GM18907 (cell line): Measurements from ENCODE around the gene USH2A.
A peak's percentile ranks its signal among the peaks of the same experiment; 100 is the strongest.
"Not testable (repeated sequence)": the region's sequence is repeated elsewhere in the genome, so short reads cannot be mapped to it uniquely, and the experiment has no call there.

ENCODE experiments used
- ATAC-seq: cut with Tn5 transposase; IDR thresholded peaks from one replicate; pipeline ENCODE4 v1.9.1; 2021; ENCODE audit warnings: mild to moderate bottlenecking, moderate library complexity; ENCODE audit not compliant: unreplicated experiment

The USH2A gene

DNA sequence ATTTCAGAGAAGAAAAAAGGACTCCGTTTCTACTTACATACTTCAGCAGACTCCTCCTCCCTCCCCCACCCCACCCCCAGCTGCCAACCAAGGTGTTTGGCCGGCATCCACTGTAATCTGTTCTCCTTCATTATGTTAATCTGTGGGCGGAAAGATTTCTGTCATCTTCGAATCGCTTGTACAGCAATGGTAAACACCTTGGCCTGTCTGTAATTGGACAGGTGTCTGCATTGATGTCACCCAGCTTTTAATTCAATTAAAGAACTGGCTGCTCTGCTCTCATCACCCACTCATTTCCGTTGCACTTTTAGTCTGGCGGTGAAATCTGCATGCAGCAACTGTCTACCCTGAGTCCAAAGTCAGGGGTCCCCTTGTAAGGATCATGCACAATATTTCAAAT is 368.6 kb downstream of the USH2A start:
- ATAC-seq = no peak

DNA sequence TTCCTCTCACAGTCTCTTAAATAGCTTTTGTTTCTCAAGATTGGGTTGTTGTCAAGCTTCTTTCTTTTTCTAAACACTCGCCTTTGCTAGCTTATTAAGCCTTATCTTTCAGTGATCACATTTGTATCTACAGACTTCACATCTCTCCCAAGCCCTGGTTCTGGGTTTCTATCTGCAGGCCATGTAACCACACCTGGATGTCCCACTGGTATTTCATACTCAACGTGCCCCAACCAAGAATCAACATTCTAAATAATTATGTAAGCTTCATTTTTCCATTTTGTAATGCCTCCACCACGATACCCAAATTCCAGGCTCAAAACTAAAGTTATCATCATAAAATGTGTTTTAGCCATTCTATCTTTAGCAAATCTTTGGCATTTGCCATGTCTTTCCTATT is 372.2 kb downstream of the USH2A start:
- ATAC-seq = no peak

DNA sequence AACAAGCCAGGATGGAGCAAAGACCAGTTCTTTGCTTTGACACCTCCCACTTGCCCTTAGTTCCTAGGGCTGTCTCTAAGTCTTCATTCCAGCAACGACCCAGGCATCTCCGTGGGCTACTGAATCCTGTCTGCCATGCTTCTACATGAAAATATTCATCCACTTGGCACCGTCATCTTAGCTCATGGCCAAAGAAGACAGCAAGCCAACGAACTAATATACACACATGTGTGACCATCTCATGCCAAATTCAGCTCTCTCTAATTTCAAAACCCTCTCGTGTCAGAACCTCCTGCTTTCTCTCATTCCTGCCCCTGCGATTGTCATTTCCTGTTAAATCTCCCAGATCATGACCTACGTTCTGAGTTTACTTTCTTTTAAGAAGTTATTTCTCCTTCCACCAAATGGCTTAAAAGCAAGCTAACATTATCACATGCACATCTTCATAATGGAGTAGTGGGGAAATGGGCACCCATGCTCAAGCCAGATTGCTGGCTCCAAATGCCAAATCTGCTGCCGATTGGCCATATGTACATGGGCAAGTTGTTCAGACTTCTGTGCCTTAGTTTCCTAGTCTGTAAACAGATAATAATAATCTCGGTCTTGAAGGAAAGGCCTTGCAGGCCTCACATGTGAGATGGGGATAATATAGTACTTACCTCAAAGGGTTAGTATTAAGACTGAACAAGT is 373.4 kb downstream of the USH2A start:
- ATAC-seq = no peak

DNA sequence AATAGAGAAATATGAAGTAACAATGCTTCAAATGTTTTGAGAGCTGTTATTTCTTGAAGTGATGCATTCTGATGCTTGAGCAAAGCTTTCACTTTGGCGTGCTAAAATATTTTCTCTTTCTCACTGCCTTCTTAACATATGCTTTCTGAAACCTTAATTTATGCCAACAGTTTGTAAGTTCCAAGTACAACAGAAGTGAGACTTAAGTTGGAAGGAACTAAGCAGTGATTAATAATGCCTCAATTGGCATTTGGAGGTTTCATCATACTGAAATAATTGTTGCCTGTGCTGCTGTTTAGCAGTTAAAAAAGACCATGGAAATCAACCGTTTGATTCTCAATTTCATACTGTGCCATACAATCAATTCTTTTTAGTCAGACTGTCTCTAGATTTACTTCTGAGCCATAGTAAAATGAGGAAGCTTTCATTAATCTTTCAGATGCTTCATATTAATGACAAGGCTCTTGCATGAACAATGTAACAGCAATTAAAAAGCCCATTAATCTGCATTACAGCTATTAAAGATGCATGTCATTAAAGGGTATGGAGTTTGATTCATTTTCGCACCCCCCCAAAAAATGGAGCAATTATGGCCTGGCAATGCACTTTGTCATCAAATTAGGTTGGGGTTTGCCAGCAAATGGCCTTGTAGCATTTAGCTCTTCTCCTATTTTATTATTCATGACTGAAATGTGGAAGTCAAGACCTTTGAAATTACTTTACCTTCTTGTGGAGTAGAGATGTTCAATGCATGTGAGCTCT is 375.3 kb downstream of the USH2A start:
- ATAC-seq = no peak

DNA sequence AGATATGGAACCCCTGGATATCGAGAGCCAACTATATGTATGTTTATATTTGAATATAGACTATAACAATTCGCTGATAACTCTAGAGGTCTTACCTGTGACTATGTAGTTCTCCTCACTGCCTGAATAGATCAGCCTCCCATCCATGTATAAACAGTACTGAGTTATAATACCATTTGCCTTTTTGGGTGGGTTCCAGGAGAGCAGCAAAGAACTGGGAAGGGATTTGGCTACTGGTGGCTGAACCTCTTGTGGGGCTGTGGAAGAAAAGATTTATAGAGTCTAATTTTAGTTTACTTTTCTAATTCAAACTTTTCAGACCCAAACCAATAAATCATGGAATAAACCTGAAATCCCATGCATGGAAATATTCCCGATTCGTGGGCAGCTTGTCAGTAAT is 376.9 kb downstream of the USH2A start:
- ATAC-seq = no peak

DNA sequence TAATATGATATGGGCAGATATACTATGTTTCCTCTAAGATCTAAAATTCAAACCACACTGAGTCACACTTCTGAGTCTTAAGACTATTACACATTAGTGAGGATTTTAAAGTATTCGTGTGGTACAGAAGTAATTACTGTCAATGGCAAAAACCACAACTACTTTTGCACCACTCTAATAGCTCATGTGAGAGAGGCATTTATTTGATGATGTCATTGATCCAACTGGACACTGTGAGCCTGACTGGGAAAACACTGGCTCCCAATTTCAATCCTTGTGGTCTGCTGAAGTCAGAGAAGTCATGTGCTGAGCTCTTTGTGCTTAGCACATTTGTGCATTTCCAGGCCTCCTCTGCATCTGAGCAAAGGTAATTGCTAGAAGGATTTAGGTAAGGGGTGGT is 377.8 kb downstream of the USH2A start:
- ATAC-seq = no peak

DNA sequence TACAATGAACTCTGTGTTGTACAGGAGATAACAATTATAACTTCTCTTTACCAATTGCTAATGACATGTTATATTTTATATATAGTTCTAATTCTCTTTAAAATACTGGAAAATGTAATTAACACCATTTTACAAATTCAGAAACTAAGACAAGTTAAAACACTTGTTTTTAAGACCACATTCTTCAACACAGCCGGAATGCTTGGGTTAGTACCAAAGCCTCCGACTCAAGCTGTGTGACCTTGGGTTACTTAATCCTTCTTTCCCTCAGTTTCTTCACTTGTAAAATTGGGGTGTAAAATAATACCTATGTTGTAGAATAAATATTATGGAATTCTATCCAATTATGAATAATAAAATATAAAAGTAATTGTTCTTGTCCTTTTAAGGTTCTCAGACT is 378.7 kb downstream of the USH2A start:
- no peak for ATAC-seq

DNA sequence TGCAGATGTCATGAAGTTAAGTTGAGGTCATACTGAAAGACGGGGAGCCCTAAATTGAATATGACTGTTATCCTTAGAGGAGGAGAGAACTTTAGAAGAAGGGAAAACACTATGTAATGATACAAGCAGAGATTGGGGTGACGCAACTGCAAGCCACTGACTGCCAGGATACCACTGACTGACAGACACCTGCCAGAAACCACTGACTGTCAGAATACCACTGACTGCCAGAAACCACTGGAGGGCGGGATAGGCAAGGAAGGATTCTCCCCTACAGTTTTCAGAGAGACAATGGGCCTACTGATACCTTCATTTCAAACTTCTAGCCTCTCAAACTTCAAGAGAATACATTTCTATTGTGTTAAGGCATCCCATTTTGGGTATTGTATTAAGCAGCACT is 388.7 kb downstream of the USH2A start:
- ATAC-seq = no peak

DNA sequence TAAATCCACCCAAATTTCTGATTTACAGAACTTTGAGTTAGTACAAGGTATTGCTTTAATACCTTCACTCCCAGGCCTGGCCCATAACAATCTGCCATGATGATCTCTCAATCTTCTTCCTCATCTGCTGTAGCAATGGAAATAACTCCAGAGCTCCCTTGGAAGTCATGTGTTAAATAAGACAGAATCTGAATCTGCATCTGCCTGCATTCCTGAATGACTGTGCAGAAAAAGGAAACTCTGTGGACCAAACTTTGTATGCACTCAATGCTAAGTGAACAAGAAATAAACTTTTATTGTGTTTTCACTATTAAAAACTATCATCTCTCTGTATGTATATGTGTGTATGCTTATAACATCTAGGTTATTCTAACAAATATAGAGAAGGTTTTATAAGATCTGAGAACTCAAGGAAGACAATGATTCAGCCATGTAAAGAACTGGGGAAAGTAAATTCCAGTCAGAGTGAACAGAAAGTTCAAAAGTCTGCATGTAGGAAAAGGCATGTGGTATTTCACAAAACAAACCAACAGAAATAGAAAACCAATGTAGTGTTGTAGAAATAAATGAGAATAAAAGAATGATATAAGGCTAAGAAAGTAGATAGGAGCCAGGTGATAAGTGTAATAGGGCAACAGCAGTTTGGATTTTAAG is 390.2 kb downstream of the USH2A start:
- ATAC-seq = no peak

DNA sequence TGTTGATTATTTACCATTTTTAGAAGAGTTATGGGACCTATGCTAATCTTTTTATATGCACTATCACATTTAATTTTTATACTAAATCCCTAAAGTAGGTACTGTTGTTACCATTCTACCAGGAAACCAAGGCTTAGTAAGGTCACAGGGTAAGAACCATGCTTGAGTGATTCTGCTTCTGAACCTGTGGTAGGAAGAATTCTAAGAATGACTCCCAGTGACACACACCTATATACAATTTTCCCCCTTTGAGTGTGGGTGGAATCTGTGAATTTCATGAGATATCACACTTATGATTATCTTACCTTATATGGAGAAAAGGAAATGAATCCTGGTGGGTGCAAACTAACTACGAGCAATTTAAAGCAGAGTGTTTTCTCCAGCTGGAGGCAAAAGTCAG is 391.0 kb downstream of the USH2A start:
- peak; percentile 55 for ATAC-seq

DNA sequence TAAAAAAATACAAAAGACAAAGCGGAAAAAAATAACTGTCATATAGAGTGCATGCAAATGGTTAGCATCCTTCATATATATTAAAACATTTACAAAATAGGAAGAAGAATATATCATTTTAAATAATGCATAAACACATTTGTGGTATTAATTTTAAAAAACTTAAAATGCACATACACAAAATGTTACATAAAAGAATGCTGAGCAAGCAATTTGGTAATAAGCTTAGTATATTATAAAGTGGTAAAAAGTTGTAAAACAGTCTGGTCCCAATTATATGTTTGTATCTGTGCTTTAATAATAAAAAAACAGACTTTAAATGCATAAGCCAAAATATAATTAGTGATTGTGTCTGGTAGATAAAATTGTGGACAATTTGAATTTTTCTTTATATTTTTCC is 394.6 kb downstream of the USH2A start:
- ATAC-seq = no peak

DNA sequence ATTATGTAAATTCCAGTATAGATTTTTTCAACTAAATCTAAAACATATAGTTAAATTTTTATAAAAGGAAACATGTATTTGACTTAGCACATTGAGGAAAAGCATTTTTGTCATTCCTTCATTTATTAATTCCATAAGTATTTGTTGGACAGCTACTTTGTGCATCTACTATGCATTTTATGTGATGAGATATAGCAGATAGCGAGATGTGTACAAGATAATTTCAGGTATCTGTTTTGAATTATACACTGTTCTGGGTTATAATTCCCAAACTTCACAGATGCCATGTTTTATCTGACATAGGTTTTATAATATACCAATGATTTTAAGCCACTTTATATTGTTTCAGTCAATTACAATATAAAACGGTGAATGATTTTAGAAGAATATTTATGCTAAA is 398.7 kb downstream of the USH2A start:
- no peak for ATAC-seq

DNA sequence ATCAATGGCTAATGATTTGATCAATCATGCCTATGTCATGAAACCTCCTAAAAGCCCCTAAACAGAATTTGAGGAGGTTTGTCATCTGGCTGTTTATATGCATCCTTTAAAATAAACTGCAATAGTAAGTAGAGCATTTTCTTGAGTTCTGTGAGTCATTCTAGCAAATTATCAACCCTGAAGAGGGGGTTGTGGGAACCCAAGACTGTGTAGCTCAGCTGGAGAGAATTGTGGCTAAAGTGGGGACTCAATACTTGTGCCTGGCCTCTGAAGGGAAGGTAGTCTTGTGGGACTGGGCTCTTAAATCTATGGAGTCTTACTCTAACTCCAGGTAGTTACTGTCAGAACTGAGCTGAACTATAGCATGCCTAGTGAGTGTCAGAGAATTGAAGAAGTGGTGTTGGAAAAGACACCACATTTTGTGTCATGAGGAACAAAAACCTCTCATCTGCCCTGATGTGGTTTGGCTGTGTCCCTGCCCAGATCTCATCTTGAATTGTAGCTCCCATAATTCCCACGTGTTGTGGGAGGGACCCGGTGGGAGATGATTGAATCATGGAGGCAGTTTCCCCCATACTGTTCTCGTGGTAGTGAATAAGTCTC is 402.4 kb downstream of the USH2A start:
- peak; percentile 82 for ATAC-seq

DNA sequence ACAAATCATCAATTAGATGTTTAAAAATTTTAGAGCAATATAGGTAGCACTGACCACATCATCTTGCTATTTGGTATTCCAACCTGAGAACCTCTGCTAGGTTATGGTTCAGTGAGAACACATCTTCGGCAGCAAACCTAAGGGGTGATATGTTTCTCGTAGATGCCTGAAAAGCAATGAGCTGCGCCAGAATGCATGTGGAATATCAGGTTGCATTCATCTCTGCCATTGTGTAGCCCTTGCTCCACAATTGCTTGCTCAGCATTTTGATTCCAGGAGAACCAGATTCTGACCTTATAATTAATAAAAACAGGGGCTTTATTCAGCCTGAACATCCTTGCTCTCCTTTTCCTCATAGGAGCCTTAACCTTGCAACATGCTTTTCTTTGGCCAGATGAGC is 408.1 kb downstream of the USH2A start:
- ATAC-seq = no peak

DNA sequence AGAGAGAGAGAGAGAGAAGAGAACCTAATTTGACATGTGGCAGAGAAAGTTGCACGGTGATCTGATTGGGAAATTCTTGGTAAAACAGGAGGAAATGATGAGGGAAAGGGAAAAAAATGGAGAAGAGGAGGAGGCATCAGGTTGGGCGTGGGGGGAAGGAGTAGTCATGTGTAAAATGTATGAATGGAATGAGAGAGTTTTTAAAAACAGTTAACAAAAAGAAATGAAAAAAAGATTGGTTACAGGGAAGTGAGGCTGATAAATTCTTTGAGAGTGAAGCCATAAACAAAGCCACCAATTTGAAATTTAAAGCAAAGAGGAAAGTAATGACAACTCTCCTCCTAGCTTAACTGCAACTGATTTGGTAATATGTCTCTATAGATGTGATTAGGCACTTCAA is 409.2 kb downstream of the USH2A start:
- ATAC-seq = no peak

DNA sequence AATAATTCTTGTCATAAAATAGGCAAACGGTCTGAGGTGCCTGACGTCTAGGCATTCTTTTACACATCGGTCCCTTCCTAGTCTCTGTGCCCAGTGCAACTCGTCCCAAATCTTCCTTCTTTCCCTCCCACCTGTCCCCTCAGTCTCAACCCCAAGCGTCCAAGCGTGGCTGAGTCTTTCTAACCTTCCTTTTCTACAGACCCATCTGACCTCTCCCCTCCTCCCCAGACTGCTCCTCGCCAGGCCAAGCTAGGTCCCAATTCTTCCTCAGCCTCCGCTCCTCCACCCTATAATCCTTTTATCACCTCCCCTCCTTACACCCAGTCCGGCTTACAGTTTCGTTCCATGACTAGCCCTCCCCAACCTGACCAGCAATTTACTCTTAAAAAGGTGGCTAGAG is 413.8 kb downstream of the USH2A start:
- ATAC-seq = not testable (repeated sequence)

DNA sequence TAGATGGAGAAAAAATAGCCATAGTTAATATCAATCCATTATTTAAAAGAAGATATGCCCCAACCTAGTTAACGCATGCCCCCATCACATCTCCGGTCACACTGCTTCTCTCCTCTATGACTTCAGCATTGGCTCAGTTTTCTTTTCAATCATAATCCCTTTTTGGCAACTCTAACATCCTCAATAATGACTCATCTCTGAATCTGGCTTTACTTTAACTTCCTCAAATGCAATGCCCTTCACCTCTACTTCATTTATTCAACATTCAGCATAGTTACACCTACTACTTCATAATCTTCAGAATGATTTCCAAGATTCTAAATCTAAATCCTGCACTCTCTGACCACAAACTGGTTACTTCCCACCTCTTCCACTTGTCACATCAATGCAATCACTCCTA is 417.3 kb downstream of the USH2A start:
- peak; percentile 99 for ATAC-seq

DNA sequence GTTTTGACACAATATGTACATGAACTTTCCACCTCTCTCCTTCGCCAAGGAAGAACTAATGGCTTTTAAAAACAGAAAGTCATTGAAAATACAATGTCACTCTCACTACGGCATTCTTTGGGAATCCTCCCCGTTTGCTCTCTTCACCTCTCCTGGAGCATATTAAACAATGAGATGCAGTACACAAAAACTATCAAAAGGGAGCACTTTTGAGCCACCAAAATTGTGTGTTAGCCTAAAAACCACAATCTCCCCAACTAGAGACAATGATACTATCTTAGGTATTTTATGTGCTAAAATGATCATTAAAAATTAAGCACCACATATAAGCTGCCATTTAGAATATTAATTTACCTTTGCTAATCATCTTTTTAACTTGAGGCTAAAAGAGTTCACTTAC is 430.6 kb downstream of the USH2A start:
- ATAC-seq = peak; percentile 71

DNA sequence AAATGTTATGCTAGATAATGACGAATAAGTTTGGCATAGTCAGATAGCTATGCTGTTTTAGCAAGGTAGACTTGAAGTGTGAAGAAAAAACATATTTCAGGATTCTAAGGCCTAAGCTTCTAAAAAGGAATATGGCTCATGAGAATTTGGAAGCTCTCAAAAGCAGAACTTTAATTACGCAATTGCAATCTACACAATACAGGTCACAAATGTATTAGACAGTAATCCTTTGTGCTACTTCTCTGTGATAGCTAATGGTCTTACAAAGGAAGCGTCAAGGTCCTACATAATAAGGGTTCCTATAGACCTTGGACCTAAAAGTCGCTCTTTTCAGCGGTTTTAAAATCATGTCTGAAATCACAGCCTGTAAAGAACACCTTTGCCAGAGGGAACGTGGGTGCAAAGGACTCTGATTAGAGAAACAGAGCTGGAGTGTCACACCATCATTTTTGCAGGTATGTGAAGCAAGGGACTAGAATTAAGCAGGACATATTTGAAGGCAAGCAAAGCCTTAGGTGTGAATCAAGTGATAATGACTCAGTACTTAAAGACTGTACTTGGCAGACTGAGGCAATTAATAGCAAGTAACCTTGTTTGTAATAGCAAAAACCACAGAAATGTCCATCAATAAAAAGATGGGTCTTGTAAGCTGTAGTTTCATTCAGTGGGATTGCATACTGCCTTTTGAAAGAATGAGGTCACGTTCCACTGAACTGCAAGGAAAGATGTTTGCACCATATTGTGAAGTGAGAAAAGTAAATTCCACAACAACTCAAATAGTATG is 436.0 kb downstream of the USH2A start:
- ATAC-seq = no peak

DNA sequence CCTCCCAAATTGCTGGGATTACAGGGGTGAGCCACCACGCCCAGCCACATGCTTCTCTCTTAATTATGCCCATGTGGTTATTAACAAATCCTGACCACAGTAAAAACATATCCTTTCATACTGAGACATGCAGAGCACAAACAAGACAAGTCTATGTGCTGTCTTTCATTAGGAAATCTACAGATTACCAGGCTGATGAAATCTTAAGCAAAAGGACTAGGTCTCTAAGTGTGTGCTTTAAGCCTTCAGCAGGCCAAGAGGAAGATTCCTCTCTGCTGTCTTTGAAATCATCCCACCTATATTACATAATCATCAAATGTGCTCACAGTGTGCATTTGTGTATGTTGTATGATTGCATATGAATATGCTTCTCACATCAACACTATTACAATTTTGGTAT is 436.8 kb downstream of the USH2A start:
- ATAC-seq = no peak

DNA sequence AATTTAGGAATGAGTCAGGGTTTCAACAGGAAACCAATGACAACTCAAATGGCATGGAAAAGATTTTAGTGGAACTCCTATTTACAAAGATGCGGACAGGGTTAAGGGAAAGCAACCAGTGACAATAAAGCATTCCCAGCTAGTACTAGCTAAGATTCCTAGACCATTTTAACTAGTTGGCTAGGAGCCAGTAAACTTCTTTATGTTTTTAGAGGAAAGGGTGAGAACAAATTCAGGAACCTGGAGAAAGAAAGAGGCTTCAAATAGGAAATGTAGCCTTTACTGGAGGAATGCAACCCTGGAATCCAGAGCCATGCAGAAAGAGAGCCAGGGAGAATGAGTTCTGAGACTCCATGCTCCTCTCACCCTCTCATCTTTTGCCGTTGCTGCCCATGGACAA is 439.6 kb downstream of the USH2A start:
- ATAC-seq = no peak
